PC-9 (cell line): ENCODE data around the gene ITGA4. TPM values are rescaled to one million over a fixed set of nuclear protein-coding genes. Genes with fewer than 3 reads are reported as not detected.

Source experiments
- Bru-seq: library from RNA; stranded (reverse); fragments of 400-500 nt; gene quantifications from one replicate; lab custom pipeline; 2021; lab: Mats Ljungman, UMichigan
- BruChase-seq, 2 experiments: library from RNA; stranded (reverse); fragments of 400-500 nt; gene quantifications; one replicate each; lab custom pipeline; 2021; lab: Mats Ljungman, UMichigan
- BruUV-seq: library from RNA; stranded (reverse); fragments of 400-500 nt; replicated peaks from 2 replicates; lab custom pipeline; 2021; lab: Mats Ljungman, UMichigan
- CTCF ChIA-PET: fragments of 300-600 bp; sonication (Branson Sonifier 250); formaldehyde crosslinking; loops from one replicate; lab custom pipeline; 2022; ENCODE audit warnings: antibody characterized with exemption; lab: Charles Lee
- POLR2A ChIA-PET: fragments of 300-600 bp; sonication (Branson Sonifier 250); formaldehyde crosslinking; loops from one replicate; lab custom pipeline; 2022; ENCODE audit warnings: antibody characterized with exemption; ENCODE audit not compliant: unreplicated experiment; lab: Charles Lee
- DNase-seq, 2 experiments: peaks; one replicate each; pipeline versions ENCODE4 v3.0.0 to v3.0.0-alpha.2; 2015 to 2022; ENCODE audit warnings: mixed read lengths in 1 of 2
- H2AFZ ChIP-seq: fragments of 200-600 bp; sonication (generic); 2 replicates; pipeline ENCODE4 v1.8.1; 2017; ENCODE audit warnings: antibody characterized with exemption
- H3F3A ChIP-seq: fragments of 200-600 bp; sonication (generic); 2 replicates; pipeline ENCODE4 v1.8.1; 2017; ENCODE audit warnings: antibody characterized with exemption, mild to moderate bottlenecking, low read depth; ENCODE audit not compliant: insufficient read depth
- H3K27ac ChIP-seq: fragments of 200-600 bp; sonication (generic); 2 replicates; pipeline ENCODE4 v1.6.1; 2016; ENCODE audit warnings: mixed run types
- H3K27me3 ChIP-seq: fragments of 200-600 bp; sonication (generic); 2 replicates; pipeline ENCODE4 v1.6.1; 2016; ENCODE audit warnings: low read depth, mixed run types; ENCODE audit not compliant: insufficient read depth
- H3K36me3 ChIP-seq: fragments of 200-600 bp; sonication (generic); 2 replicates; pipeline ENCODE4 v1.6.1; 2016; ENCODE audit warnings: low read depth, mixed run types
- H3K4me1 ChIP-seq: fragments of 200-600 bp; sonication (generic); replicated peaks from 2 replicates; pipeline ENCODE4 v1.6.1; 2016; ENCODE audit warnings: mixed run types; ENCODE audit not compliant: insufficient read depth
- H3K4me2 ChIP-seq: fragments of 200-600 bp; sonication (generic); 2 replicates; pipeline ENCODE4 v1.6.1; 2017; ENCODE audit warnings: mixed run types
- H3K4me3 ChIP-seq: fragments of 200-600 bp; sonication (generic); 2 replicates; pipeline ENCODE4 v1.6.1; 2016; ENCODE audit warnings: mixed run types
- H3K79me2 ChIP-seq: fragments of 200-600 bp; sonication (generic); 2 replicates; pipeline ENCODE4 v1.6.1; 2017; ENCODE audit warnings: low read depth, mixed run types
- H3K9me2 ChIP-seq: fragments of 200-600 bp; sonication (generic); 2 replicates; pipeline ENCODE4 v1.8.1; 2017; ENCODE audit warnings: mild to moderate bottlenecking; ENCODE audit not compliant: insufficient read depth
- H3K9me3 ChIP-seq: fragments of 200-600 bp; sonication (generic); 2 replicates; pipeline ENCODE4 v1.8.1; 2016; ENCODE audit warnings: low read depth; ENCODE audit not compliant: insufficient read depth
- H4K20me1 ChIP-seq: fragments of 200-600 bp; sonication (generic); 2 replicates; pipeline ENCODE4 v1.8.1; 2017; ENCODE audit not compliant: insufficient read depth
- CTCF ChIP-seq: fragments of 200-600 bp; sonication (generic); conservative IDR thresholded peaks from 2 replicates; pipeline ENCODE4 v1.6.1; 2017; ENCODE audit warnings: mixed run types, antibody characterized with exemption, mild to moderate bottlenecking, moderate library complexity
- EZH2 ChIP-seq: fragments of 200-600 bp; sonication (generic); IDR thresholded peaks from 2 replicates; pipeline ENCODE4 v1.8.0; 2017; ENCODE audit warnings: antibody characterized with exemption, low read depth
- intact Hi-C: fragments of 100-400 bp; cut with micrococcal nuclease; formaldehyde crosslinking; loops from one replicate; pipeline ENCODE4 v1.10.0; 2022; ENCODE audit not compliant: unreplicated experiment
- long read RNA-seq: library from polyadenylated mRNA; stranded (forward); transcript quantifications from one replicate; pipeline ENCODE4 v2.0.0, GENCODE V29; 2022
- total RNA-seq: library from RNA; stranded (reverse); gene quantifications from 2 replicates; pipeline ENCODE4 v1.2.3, GENCODE V29; 2021

ITGA4 gene
- total RNA-seq, result 0.15 and 0.35 TPM in 2 replicates
- Bru-seq, nascent RNA, result percentile 17 among the genes with signal in this experiment
- percentile 13 among the genes with signal in this experiment for BruChase-seq, experiment 1, labeled RNA remaining after a 2-hour chase
- percentile 10 among the genes with signal in this experiment for BruChase-seq, experiment 2, labeled RNA remaining after a 6-hour chase
- long read RNA-seq, result 0 reads

DNA sequence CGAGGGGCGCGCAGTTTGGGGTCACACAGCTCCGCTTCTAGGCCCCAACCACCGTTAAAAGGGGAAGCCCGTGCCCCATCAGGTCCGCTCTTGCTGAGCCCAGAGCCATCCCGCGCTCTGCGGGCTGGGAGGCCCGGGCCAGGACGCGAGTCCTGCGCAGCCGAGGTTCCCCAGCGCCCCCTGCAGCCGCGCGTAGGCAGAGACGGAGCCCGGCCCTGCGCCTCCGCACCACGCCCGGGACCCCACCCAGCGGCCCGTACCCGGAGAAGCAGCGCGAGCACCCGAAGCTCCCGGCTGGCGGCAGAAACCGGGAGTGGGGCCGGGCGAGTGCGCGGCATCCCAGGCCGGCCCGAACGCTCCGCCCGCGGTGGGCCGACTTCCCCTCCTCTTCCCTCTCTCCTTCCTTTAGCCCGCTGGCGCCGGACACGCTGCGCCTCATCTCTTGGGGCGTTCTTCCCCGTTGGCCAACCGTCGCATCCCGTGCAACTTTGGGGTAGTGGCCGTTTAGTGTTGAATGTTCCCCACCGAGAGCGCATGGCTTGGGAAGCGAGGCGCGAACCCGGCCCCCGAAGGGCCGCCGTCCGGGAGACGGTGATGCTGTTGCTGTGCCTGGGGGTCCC is at the start of gene ITGA4:
ITGA4 (plus strand) TSS at position 266 of the 620 bp plus-strand sequence; CDS start at position 535, 269 bp downstream.
- Histone ChIP-seq H3K27me3 (no peaks in the 10 kb centered on the region), H4K20me1 (no peaks in the 10 kb centered on the region), H3K4me2 (peak within 1 kb of the TSS; percentile 17; the same call in 1 of the 2 replicates), H3K9me2 (no peaks in the 10 kb centered on the region), H3K4me1 (no peaks in the 10 kb centered on the region), H3F3A (no peaks in the 10 kb centered on the region), H2AFZ (no peak within 1 kb of the TSS; the same call in 1 of the 2 replicates), H3K27ac (no peak within 1 kb of the TSS), H3K9me3 (no peaks in the 10 kb centered on the region), H3K36me3 (no peaks in the 10 kb centered on the region), H3K79me2 (no peaks in the 10 kb centered on the region), H3K4me3 (no peak within 1 kb of the TSS)
- TF ChIP-seq CTCF (no peak), EZH2 (no peak)
- DNase-seq, result peak in 1 of 2 experiments; percentile 48
- no TSS peak for BruUV-seq
- ChIA-PET CTCF (no interaction called here), POLR2A (no interaction called here)
- intact Hi-C loops, result no loop called here

DNA sequence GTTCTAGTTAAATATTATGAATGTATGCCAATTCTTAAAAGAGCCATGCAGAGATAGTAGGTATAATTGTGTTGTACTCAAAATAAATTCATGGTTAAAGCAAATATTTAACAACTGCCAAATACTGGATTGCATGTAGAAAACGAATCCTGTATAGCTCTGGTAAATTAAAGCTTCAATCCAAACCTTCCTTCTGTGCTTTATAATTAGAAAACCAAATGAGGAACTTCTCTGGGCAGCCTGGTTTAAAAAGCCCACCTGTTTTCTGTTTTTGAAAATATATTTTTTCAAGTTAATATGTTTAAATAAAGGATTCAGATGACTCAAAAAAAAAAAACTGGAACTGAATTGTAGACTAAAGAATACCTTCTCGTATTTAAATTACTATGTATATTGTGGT is 48.3 kb upstream of the ITGA4 start:
- no peaks in the 10 kb centered on the region for H3K9me3 ChIP-seq
- H3F3A ChIP-seq, result no peaks in the 10 kb centered on the region
- intact Hi-C loops, result no loop called here
- H3K4me3 ChIP-seq, result no peak overlapping the region
- H3K79me2 ChIP-seq, result no peaks in the 10 kb centered on the region
- DNase-seq, result no peak
- no TSS peak for BruUV-seq
- CTCF ChIA-PET, result no interaction called here
- H3K27ac ChIP-seq, result no peak overlapping the region
- no peaks in the 10 kb centered on the region for H3K4me1 ChIP-seq
- H3K36me3 ChIP-seq, result no peaks in the 10 kb centered on the region
- H2AFZ ChIP-seq, result no peak overlapping the region
- POLR2A ChIA-PET, result interaction anchor here (0.6 kb wide), 1 partner anchor 106 kb away, joined by 5 read pairs; no protein-coding TSS in a partner anchor
- H3K9me2 ChIP-seq, result no peaks in the 10 kb centered on the region
- TF ChIP-seq EZH2 (no peak), CTCF (no peak)
- no peak overlapping the region for H3K4me2 ChIP-seq
- H4K20me1 ChIP-seq, result no peaks in the 10 kb centered on the region
- H3K27me3 ChIP-seq, result no peaks in the 10 kb centered on the region

DNA sequence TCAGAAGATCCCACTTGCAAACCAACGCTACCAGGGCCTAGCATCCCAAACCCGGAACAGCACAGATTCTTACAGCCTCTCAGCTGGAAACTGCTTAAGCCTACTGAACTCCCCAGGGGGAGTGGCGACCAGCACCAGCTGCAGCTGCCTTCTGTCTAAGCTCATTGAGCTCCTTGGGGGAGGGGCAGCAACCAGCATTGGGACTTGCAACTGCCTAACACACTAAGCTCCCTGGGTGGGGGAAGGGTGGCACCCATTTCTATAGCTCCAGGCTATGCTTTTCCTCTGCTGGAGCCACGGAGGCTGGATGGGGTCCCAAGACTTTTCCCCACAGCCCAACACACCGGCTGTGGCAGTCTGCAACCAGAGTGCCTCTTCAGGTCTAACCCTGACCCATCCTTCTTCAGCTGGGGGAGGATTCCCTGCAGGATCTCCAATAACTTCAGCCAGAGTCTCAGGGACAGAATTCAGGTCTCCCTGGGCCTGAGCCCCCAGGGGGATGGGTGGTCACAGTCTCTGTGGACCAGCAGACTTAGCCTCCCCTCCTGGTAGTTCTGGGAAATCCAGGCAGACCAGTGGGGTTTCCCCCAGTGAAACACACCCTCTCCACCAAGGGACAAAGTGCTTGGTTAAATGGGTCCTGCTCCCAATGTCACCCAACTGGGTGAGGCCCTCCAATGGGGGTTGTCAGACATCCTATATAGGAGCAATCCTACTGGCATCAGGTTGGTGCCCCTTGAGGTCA is 45.9 kb upstream of the ITGA4 start:
- no TSS peak for BruUV-seq
- no peak for TF ChIP-seq CTCF
- no peak for TF ChIP-seq EZH2
- CTCF ChIA-PET, result no interaction called here

More for the DNA sequence above, 45.9 kb upstream of the ITGA4 start:
- Histone ChIP-seq H3K79me2 (no peaks in the 10 kb centered on the region), H3F3A (no peaks in the 10 kb centered on the region), H3K27ac (no peak overlapping the region), H3K9me2 (no peaks in the 10 kb centered on the region), H3K9me3 (no peaks in the 10 kb centered on the region), H2AFZ (no peak overlapping the region), H4K20me1 (no peaks in the 10 kb centered on the region), H3K36me3 (no peaks in the 10 kb centered on the region), H3K4me2 (no peak overlapping the region), H3K4me3 (no peak overlapping the region), H3K4me1 (no peaks in the 10 kb centered on the region), H3K27me3 (no peaks in the 10 kb centered on the region)
- POLR2A ChIA-PET, result no interaction called here
- intact Hi-C loops, result no loop called here
- DNase-seq, result no peak
